HG03097 (cell line): Measurements from ENCODE around the gene KIRREL1.

Experiments
- ATAC-seq: cut with Tn5 transposase; IDR thresholded peaks from one replicate; pipeline ENCODE4 v1.9.1; 2021; ENCODE audit not compliant: unreplicated experiment, low FRiP score

KIRREL1 gene

DNA sequence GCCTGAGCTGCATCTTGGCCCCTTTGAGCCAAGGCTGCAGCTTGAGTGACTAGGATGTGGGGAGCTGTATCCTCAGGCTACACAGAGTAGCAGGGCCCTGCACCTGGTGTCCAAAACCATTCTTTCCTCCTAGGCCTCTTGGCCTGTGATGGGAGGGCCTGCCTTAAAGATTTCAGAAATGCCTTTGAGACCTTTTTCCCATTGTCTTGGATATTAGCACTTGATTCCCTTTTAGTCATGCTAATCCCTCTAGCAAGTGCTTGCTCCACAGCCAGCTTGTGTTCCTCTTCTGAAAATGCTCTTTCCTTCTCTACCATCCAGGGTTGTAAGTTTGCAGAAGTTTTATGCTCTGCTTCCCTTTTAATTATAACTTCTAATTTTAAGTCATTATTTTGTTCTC lies 21.7 kb upstream of the KIRREL1 start:
- no peak for ATAC-seq

DNA sequence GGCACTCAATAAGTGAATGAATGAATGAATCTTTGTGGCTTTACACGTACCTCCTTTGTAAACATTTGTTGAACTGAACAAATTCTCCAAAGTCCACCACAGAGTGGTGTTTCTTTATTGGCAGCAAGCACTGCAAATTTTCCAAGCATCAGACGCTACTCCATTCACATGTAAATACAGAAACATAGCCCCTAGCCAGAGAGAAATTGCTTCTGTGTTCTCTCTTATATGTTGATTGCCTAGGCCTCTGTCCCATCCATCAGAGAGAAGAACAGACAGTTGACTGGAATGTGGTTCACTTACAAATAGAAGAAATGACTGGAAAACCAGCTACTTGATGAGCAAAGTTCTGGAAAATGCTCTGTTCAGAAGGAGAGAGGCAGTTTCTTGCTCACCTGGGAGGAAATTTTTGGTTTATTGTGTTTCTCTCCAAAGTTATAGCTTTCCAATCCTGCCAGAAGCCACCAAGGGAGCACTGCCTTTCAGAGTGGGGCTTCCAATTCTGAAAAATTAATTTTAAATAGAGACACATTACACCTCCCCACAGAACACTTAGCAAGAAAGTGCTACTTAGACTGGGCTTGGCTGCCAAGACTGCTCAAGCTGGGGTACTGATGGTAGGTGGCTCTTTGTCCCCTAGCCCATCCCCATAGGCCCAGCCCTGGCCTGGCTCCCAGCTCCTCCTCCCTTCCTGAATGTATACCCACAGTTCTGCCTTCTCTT lies 18.1 kb upstream of the KIRREL1 start:
- ATAC-seq: no peak

DNA sequence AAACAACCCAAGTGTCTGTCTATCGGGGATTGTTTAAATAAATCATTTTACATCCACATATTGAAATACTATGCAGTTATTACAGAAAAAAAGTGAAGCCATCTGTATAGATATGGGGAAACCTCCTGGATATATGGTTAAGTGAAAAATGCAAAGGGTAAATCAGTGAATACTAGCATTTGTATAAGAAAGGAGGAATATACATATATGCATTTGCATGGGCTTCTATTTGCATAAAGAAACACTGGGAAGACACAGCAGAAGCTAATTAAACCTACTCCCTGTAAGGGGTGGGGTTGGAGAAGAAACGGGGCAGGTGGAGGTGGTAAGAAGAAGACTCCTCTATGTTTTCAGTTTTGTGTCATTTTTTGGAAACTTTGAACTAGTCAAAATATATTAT lies 16.6 kb upstream of the KIRREL1 start:
- ATAC-seq: no peak

- ATAC-seq: no peak
Observed at GRCh38 chr1:157978586-157979403, 14.7 kb upstream of the KIRREL1 start.

DNA sequence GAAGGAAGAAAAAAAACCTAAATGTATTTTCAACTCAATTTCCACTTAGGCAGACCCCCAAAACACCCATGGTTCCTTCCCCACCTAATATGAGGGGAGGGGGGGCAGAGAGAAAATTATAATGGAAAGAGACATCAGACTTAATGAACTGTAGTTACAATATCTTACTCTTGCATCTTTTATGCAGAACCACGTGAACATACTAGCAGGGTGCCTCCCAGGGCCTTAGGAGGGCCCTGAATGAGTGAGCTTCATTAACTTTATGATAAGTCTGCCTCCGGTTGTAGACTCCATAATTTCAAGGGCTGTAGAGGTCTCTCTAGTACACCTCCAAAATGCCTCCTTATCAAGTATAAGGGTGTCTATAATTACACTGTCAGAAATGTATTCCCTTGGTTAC lies 11.3 kb upstream of the KIRREL1 start:
- no peak for ATAC-seq

DNA sequence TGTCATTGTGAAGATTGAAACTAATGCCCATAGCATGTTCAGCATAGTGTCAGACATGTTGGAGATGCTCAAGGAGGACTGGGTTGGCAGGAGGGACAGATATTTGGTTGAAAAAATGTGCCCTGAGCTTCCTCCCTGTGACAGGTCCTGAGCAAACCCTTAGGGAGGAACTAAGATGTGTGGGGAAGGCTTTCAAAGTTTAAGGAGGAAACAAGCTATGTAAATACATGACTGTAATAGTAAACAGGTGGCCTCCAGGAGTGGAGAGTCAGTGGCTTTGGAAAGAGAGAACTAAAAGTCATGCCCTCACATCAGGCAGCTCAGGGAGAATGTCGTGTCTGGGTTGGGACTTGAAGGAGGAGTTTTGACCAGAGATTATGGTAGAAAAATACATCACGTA lies 9.7 kb upstream of the KIRREL1 start:
- ATAC-seq: no peak

DNA sequence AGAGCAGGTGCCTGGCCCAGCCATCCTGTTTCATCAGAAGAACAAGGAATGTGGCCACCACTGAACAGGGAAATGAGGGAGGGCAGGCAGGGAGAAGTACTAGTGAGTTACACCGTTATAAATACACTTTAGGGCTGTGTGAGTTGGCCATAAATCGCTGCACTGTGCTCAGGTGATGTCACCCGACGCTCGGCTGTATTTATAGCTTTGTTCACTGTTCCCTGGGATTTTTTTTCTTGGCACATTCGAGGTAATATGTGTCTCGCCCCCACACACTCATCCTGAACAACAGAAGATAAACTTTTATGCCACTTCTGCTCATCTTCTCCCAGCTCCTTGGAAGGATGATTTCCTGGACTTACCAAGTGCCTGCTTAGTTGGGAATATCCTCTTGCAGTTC lies 9.0 kb upstream of the KIRREL1 start:
- no peak for ATAC-seq

DNA sequence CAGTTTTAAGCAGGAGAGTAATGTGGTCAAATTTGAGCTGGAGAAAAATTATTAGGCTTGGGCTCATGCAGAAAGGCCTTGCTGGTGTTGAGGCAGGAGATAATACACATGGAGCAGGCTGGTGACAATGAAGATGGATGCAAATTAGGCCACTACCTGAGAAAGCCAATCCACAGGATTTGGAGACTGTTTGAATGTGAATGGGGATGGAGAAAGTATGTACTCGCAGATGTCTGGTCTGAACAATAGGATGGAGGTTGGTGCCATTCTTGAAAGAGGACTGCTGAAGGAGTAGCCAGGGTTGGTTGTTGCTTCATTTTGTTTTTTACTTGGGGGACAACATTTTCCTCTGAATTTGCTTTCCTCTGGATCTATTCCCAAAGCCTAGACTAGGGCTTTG lies 8.0 kb upstream of the KIRREL1 start:
- no peak for ATAC-seq

- ATAC-seq: no peak
Observed at GRCh38 chr1:157988002-157988401, 5.4 kb upstream of the KIRREL1 start.

DNA sequence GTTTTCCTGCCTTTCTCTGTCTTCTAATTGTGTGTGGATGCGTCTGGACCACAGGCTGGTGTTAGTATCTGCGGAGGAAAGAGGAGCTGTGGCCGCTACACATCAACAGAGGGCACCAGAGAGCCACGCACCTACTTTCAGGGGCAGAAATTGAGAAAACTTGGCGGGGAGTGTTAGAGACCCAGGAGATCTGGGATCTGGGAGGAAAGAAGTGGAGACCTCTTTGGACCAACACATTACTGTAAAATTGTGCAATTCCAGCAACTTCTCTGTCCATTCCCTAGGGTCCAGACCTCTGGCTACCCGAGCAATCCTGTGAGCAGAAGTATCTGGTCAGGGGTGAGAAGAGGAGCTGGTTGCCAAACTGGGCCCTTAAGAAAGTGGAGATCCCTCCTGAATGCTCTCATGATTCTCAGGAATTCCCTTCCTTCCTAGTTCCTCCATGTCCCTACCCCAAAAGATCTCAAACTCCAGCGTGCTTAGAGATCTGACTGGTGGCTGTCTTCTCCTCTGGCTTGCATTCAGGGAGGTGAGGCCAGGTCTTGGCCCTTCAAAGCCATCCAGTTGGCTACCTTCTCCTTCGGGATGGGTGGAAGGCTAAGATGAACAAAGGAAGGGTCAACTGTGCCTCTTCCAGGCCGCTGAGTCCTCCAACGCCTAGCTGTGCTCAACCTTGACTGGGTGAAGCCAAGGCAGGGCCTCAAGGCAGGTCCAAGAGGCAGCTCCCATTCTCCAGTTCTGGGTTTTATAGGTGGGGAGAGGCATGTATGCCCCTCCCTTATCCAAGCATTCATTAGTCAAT lies 1.2 kb upstream of the KIRREL1 start:
- ATAC-seq: no peak

GRCh38 chr1:157992833-157993146 lies 655 bp upstream of the KIRREL1 start:
- ATAC-seq: no peak

DNA sequence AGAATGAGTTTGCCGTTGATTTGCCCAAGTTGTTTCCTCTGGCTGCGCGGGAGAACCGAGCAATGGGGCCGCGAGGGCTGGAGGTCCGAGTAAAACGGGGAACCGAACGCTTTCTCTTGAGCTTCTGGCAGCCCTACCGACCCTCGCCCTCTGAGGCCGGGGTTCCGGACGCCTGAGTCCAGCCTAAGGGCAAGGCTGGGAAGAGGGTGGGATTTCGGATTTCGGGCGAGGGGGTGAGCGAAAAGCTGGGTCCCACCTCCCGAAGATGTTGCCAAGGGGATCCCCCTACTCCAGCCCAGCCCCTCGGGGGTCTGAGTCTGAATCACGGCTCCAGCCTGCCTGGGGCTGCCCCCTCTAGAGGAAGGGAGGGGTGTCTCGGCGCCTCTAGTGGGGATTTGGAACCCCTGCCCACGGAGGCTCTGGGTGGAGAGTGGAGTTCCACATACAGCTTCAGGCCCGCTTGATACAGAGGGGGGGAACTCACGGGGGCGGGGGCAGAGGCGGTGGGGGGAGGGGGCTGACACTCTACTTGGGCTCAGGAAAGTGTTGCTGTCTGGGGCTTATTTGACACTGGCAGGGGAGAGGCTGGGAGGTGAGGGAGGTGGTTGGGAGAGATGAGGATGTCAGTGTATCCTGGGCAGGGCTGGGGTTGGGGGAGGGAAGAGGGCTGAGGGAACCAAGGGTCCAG lies 617 bp downstream of the KIRREL1 start:
- ATAC-seq: no peak

GRCh38 chr1:157994704-157995582 lies 1.5 kb downstream of the KIRREL1 start:
- ATAC-seq: no peak

DNA sequence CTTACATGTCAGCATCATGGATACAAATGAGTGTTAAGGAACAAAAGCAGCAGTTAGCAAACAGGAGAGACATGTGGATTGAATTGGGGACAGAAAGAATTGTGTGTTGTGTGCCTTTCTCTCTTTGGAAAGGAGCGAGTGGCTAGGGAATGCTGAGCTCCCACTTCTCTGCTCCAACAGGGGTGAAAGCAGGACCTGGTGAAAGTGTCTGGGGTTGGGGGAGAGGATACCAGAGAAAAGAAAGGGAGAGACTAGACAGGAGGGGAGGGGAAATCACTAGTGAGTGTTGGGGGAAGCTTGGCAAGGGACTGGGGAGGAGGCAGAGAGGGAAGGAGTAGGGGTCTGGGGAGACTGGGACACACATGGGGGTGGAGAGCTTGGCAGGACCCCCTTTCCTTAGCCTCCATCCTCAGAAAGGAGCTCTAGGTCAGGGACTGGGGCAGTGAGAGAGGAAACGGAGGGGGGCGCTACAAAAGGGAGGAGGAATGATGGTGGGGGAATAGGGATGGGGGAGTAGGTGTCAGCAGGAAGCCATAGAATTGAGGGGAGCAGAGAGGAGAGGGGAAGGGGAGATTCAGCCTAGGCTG lies 2.2 kb downstream of the KIRREL1 start:
- ATAC-seq: no peak

- ATAC-seq: no peak
Observed at GRCh38 chr1:157996433-157996832, 3.0 kb downstream of the KIRREL1 start.

GRCh38 chr1:158000507-158000906 lies 7.1 kb downstream of the KIRREL1 start:
- ATAC-seq: no peak

DNA sequence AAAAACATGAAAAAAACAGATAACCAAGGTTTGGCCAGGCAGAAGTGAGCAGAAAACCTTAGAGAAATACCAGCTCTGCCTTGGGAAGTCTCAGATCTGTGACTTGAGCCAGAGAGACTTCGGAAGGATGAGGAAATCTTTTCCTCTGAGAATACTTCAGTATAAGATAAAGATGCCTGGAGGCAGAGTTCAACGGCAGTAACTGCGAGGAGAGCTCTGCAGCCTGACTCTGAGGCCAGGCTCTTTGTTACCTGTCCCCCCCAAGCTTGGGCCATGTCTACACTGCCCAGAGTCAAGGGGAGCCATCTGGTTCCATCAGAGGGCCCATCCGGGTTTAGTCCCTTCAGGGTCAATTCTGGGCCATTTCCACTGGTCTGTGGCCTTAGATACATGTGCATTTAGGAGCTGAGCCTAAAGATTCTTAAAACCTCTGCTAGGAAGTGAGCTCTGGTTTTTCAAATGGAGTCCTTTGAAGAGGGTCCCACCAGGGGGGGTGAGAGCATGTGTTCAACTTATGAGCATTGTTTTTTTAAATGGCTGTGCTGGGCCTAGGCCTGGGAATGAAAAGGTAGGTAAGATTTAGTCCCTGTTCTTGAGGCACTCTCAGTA lies 8.7 kb downstream of the KIRREL1 start:
- no peak for ATAC-seq

DNA sequence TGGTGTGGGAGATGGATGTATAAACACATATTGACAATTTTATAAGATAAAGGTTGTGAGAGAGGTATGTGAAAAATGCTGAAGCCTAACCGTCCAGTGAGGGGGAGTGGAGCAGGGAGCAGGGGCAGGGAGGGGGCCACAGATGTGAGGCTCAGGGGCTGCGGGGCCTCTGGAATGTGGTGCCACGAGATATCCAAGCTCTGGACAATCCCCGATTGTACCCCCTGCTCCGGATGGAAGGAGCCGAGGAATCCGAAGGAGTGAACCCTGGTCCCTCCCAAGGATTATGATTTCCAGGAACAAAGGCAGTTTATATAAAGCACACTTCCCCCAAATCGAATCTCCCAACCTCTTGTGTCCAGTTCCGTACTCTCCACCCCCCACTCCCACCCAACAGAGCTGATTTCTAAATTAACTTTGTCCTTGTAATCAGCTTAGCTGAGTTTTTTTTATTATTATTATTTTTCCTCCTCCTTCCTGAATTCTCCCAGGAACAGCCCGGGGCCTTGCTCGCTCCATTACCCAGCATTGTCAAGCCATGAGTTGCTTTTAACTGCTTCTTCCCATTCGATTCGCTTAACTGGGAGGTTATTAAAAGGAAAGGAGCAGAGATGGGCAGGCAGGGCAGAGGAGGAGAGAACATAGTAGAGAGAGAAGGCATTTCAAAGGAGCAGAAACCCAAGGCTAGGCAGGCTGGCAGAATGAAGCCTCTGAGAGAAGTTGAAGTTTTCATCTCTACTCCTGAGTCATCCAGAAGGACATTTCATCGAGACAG lies 9.4 kb downstream of the KIRREL1 start:
- ATAC-seq: no peak
